Activated T-helper 1 cell treated with Interleukin-2 at 50 U/mL for 16 hours (primary cell): ENCODE measurements around the gene DHRS9.
"Not testable (repeated sequence)": the region's sequence is repeated elsewhere in the genome, so short reads cannot be mapped to it uniquely, and the experiment has no call there.

Source experiments
- DNase-seq: peaks from one replicate; pipeline ENCODE4 v3.0.0-alpha.2; 2020; ENCODE audit warnings: low read depth

Gene DHRS9

DNA sequence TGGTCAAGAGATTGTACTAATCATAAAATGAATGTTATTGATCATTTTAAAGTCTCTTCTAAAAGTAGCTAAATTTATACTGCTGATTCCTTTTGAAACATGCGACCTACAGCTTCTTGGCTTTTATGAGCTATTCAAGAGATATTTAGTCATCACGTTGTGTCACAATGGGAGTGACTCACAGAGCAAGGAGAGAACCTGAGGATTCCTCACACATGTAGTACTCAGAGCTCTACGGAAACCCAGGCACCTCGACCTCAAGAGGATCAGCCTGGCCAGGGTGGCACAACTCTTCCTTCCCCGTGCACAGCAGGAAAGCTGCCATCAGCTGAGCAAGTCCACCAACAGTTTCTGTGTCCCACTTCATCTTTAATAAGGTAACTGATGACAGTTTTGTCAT is at the start of gene DHRS9:
Gene DHRS9, plus strand, starts transcription at position 223 of the 400 bp plus-strand sequence. CDS start 12,019 bp downstream, outside the sequence.
- DNase-seq = no peak

DNA sequence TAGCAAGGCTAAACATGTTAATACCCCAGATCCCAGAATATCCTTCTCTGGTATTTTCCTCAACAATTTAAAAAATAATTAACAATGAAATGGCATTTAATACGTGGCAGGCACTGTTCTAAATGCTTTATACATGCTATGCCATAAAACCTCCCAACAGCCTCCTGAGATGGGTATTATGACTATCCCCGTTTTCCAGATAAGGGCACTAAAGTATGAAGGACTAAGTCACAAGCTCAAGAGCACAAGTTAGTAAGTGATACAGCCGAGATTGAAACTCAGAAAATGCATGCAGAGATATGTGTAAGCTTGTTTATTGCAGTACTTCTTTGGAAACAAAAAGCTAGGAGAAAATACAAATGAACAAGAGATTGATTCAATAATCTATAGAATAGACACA is 46.2 kb upstream of the DHRS9 start:
- DNase-seq = no peak

DNA sequence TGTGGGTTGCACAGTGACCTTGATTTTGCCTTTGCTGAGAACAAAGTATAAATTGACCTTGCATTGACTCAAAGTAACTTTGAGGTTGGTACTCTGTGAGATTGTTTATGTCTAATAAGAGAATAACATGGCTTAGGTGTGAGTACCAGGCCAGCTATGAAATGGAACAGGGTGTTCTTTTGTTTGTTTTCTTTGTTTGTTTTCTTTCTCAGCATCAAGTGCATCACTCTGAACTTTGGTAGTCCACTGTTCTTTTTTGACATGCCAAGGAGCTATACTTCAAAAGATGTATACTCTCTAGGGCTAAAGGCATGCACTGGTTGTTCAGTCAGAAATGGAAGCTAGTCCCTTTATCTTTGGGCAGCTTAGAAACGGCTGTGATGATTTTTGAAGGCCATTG is 43.3 kb upstream of the DHRS9 start:
- DNase-seq = no peak

DNA sequence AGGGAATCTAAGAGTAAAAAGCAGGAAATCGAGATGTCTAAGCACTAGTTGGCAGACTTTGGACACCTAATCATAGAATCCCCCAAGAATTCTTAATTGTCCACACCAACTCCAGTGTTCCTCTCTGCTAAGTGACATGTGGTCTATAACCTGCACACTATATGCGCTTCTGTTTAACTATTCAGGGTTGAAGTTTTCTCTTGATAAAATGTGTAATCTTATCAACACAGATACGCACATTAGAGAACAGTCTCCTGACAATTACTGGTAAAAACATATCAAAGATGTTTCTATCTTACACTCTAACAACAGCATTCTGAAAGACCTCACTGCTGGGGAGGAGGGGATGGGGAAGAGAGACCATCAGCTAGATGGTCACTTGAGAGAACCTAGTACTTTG is 42.1 kb upstream of the DHRS9 start:
- no peak for DNase-seq

DNA sequence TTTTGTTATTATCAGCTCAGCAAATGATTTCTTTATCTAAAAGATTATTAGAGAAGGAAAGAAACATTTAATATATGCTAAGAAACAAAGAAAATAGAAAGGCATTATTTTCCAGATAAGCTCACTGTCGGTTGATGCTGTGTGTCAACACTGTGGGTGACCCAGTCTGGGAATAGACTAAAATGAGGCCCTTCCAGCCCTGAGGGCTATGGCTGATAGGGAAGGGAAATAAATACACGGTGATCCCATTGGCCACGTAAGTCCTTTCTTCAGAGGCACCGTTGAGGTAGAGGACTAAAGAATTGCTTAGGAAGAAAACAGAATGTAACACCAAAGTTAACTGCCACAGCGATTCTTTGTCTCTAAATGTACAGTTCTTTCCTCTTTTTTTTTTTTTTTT is 40.0 kb upstream of the DHRS9 start:
- DNase-seq = no peak

DNA sequence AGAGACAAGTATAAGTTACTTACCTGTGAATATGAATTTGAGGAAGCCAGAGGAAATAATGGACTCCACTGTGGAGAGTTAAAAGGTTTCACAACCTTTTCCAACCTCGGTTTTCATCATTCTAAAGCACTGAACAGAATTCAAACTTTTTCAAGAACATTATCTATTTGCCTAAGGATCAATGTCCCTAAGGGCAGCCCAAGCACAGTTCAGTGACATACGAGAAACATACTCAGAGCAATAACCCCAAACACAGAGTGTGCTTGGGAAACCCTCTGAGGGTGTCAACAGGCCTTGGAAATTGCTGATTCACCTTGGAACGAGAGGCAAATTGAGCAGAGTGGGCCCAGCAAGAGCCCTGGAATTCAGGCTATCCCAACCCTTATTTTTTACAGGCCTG is 38.2 kb upstream of the DHRS9 start, which contains the start of gene ABCB11:
Gene ABCB11, minus strand, starts transcription at position 123 of the 400 bp plus-strand sequence. CDS start 13,199 bp downstream, outside the sequence.
- DNase-seq = no peak

DNA sequence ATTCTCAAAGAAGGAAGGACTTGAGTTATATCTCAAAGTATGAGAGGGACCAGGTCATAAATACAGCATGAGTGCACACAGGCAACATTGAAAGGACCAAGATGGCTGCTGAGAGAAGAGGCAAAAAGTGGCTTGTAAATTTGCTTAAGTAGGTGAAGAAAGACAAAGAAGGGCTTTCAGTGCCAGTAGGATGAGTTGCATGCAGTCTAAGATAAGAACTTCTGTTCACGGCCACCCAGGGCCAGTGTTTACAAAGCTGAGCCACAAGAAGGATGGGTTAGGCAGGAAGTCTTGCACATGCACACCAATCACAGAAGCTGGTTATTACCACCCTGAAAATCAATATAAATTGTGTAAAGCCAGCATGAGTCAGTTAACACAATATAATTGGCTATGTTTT is 35.1 kb upstream of the DHRS9 start:
- DNase-seq = no peak

DNA sequence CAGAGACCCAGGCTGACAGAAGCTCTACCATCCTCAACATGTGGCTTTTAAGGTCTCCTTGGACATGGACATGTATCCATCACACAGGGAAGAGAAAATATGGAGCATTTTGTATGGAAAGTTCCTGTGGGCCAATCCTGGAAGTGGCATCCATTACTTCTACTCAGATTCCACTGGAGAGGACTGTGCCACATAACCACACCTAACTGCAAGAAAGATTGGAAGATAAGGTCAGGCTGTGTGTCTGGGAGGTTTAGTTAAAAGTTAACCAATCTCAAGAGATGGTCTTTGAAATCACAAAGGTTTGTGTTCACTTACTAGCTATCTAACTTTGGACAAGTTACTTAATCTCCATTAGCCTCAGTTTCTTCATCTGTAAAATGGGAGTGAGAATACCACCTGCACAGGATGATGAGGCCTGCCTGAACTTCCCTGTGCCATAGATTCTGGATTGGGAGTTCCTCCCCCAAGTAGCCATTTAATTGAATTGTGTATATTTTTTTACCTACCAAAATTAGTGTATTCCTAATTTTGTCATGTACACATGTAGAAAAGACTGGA is 34.3 kb upstream of the DHRS9 start:
- DNase-seq = no peak

DNA sequence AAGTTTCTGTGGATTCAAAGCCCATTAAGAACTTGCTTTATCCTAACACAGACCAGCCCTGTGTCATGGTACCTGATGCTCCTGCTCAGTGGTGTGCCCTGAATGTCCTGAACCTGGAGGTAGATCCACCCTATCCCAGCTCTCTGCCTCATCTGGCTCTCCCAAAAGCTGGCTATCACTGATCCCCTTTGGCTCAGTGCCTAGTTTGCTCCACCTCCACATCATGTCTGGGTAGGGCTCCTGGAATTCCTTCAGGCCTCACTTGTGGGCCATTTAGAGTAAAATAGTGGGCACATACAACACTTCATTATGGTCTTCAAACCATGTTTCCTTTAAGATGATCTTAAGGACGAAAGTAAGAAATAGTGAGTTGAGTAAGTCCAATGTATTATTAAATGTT is 33.5 kb upstream of the DHRS9 start:
- DNase-seq = no peak

DNA sequence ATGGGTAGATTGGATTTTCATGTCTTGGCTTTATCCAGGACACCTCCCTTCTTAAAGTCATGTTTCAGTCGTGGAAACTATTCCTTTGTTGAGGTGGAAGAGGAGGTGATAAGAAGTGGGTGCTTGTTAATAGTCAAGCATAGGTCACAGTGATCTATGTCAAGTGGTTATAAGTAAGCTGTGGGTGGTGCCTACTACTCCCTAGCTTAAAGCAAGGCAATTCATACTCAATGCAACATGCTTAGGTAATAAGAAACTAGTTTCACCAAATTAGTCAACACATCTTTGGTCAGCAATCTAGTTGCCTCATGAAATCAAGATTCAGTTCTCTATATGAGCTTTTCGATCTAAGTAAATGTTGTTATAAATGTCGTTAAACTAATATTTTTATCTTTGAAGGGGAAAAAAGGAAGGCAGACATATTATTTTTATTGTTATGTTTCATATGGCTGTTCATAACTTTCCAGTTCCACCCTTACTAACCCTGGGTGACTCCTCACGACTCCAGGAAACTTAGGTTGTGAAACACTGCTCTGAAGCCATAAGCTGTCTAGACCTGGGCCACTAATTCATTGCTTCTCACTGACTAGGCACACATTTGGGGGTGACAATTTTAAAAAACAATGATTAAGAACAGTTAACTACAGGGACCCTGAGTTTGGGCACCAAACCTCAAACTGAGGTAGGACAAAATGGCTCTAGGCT is 32.5 kb upstream of the DHRS9 start:
- DNase-seq = no peak

DNA sequence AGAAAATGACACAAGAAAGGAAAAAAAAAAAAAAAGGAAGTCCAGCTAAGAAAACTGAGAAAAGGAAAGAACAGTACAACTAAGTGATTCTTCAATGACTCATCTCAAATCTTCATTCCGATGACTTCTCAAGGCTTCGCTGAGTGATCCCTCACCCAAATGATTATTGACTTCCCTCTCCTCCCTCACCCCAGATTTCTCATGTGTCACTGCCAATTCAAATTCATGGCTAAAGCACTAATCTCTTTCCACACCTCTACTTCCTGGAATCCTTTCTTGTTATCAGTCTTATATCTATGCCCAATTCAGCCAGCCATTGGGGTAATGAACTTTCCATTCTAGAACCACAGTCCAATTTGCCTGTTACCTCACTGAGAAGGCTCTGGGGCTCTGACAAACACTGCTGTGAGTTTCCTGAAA is 31.0 kb upstream of the DHRS9 start:
- no peak for DNase-seq

DNA sequence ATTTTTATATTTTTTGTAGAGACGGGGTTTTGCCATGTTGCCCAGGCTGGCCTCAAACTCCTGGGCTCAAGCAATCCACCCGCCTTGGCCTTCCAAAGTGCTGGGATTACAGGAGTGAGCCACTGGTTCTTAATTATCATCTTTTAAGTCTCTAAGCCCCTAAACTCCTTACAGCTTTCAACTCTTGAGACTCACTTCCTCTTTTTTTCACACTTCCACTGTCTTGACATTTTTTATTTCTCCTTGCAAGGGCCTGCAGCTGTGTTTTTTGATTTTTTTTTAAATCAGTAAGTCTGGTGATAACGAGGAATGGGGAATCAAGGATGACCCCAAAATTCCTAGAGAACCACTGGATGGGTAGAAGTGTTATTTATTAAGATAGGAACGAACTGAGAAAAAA is 29.7 kb upstream of the DHRS9 start:
- DNase-seq = no peak

DNA sequence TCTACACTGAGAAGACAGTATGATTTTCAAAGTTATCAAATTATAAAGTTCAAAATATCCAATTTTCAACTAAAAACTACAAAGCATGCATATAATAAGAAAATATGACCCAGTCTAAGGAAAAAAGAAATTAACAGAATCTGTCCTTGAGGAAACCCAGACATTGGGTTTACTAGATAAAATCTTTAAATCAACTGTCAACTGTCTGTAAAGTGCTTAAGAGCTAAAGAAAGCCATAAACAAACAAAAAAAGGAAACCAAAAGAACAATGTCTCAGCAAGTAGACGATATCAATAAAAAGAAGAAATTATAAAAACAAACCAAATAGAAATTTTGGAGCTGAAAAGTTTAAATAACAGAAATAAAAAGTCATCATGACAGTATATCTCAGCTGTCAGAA is 27.8 kb upstream of the DHRS9 start:
- no peak for DNase-seq

DNA sequence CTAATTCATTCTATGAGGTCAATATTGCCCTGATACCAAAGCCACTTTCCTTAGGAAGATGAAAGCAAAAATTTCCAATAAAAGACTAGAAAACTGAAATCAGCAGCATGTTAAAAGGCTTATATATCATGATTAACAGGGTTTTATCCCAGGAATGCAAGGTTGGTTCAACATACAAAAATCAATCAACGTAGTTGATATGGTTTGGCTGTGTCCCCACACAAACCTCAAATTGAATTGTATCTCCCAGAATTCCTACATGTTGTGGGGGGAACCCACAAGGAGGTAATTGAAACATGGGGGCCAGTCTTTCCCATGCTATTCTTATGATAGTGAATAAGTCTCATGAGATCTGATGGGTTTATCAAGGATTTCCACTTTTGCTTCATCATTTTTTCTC is 26.5 kb upstream of the DHRS9 start:
- no peak for DNase-seq

DNA sequence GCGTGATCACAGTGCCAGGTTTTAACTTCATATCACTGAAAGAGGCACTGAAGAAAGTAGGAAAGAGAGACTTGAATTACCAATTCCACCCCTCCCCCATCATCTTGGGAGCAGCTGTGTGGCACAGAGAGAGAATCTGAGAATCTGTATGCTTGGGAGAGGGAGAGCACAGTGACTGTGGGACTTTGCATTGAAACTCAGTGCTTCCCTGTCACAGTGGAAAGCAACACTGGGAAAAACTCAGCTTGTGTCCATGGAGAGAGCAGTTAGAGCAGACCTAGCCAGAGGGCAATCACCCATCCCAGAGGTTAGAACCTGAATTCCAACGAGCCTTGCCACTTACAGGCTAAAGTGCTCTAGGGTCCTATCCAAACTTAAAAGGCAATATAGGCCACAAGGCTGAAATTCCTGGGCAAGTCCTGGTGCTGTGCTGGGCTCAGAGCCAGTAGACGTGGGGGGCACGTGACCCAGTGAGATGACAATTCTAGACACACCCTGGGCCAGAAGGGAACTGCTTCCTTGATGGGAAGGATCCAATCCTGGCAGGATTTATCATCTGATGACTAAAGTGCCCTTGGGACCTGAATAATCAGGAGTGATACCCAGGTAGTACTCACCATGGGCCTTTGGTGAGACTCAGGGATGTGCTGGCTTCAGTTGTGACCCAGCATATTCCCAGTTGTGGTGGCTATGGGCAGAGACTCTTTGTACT is 22.8 kb upstream of the DHRS9 start:
- no peak for DNase-seq

DNA sequence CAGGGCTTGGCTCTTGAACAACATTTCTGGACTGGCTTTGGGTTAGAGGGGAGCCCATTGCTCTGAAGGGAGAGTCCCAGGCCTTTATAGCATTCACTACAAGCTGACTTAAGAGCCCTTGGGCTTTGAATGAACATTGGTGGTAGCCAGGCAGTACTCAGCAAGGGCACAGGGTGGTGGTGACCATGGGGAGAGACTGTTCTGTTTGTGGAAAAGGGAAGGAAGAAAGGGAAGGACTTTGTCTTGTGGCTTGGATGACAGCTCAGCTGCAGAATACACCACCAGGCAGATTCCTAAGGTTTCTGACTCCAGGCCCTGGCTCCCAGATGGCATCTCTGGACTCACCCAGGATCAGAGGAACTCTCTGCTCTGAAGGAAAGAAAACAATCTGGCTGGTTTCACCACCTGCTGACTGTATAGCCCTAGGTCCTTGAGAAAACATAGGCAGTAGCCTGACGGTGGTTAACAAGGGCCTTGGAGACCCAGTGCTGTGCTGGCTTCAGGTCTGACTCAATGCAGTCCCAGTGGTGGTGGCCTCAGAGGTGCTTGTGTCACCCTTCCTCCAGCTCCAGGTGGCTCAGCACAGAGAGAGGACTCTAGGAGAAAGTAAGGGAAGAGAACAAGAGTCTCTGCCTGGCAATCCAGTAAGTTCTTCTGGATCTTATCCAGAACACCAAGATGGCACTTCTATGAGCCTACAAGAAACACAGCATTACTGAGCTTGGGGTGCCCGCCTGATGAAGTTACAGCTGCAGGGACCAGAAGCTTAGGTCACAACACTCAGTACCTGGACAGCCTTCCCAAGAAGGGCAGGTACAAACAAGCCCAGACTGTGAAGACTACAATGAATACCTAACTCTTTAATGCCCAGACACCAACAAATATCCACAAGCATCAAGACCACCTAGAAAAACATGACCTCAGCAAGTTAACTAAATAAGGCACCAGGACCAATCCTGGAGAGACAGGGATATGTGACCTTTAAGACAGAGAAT is 21.8 kb upstream of the DHRS9 start:
- DNase-seq = no peak

DNA sequence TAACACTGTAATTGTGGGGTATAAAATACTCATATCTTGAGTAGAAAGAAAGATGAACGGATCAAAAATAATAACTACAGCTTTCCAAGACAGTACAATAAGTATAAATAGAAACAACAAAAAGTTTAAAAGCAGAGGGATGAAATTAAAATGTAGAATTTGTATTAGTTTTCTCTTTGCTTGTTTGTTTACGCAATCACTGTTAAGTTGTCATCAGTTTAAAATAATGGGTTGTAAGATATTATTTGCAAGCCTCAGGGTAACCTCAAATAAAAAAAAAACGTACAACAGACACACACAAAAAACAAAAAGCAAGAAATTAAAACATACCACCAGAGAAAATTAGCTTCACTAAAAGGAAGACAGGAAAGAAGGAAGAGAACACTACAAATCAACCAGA is 20.2 kb upstream of the DHRS9 start:
- DNase-seq = no peak

DNA sequence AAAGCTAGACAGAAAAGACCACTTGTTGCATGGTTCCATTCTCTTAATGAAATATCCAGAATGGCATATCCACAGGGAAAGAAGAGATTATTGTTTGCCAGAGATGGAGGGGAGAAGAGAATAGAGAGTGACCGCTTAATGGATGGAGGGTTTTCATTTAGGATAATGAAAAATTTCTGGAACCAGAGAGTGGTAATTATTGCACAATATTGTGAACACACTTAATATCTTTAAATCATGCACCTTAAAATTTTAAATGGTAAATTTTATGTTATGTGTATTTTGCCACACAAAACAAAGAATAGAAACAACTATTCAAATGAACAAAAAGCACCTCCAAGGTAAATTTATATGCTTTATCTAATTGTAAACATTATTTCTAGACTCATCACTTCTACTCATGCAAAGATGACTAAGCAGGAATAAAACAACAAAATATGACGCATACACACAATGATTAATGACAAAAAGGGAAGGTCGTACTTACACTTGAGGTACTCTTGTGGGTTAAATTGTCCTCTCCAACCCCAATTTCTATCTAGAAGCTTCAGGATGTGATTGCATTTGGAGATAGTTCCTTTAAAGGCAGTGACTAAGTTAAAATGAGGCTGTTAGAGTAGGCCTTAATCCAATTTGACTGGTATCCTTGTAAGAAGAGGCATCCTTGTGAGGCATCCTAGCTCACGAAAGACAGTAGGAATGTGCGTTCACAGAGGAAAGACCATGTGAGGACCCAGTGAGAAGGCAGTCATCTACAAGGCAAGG is 18.7 kb upstream of the DHRS9 start:
- no peak for DNase-seq

DNA sequence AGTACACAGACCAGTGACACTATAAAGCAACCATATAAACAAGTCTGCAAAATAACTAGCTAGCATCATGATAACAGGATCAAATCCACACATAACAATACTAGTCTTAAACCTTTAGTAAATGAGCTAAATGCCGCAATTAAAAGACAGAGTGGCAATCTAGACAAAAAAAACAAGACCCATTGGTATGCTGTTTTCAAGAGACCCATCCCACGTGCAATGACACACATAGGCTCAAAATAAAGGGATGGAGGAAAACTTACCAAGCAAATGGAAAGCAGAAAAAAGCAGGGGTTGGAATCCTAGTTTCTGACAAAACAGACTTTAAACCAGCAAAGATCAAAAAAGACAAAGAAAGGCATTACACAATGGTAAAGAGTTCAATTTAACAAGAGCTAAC is 14.8 kb upstream of the DHRS9 start:
- not testable (repeated sequence) for DNase-seq

DNA sequence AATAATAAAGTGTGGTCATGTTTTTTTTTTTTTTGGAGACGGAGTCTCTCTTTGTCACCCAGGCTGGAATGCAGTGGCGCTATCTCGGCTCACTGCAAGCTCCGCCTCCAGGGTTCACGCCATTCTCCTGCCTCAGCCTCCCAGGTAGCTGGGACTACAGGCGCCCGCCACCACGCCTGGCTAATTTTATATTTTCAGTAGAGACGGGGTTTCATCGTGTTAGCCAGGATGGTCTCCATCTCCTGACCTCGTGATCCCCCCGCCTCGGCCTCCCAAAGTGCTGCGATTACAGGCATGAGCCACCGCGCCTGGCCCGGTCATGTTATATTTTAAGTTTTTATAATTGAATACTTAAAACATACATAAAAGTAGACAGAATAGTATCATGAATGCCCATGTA is 5.2 kb upstream of the DHRS9 start:
- DNase-seq = not testable (repeated sequence)

DNA sequence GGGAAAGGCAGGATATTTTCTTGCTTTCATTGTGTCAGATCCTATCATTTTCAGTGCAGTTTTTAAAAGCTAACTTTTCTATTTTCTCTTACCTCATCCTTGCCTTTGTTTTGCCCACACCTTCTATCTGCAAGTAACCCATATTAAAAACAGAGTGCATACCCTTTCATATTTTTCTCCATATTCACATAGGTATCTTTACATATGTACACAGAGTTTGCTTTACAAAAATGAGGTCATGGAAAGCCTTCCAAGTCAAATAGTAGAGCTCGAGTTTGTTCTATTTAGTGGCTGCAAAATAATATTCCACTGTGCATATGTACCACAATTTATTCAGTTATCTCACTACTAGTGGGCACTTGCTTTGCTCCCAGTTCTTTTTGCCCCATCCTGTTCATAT is 3.9 kb upstream of the DHRS9 start:
- DNase-seq = no peak
